Activated T-cell treated with anti-CD3 and anti-CD28 coated beads, Interleukin-2, amount 50 U/mL, for 4 hours (primary cell): ENCODE data around the gene CSHL1. TPM values are rescaled to one million over a fixed set of nuclear protein-coding genes. Genes with fewer than 3 reads are reported as not detected.
A peak's percentile ranks its signal among the peaks of the same experiment; 100 is the strongest.

Experiments used
- ATAC-seq, 2 donors: fragments of 200-7000 bp; cut with Tn5 transposase; one replicate each; pipeline ENCODE4 v1.10.0; 2021
- DNase-seq: peaks from one replicate; pipeline ENCODE4 v3.0.0-alpha.2; 2020
- H3K27me3 Mint-ChIP-seq: one replicate; pipeline ENCODE4 v1.8.0; 2021; ENCODE audit warnings: low read depth, mixed read lengths
- H3K36me3 Mint-ChIP-seq: one replicate; pipeline ENCODE4 v1.8.0; 2022; ENCODE audit warnings: mixed read lengths; ENCODE audit not compliant: insufficient read depth
- H3K4me1 Mint-ChIP-seq: one replicate; pipeline ENCODE4 v1.8.0; 2021; ENCODE audit warnings: low read depth, mixed read lengths
- H3K4me3 Mint-ChIP-seq: one replicate; pipeline ENCODE4 v1.8.0; 2021; ENCODE audit warnings: mild to moderate bottlenecking, moderate library complexity, mixed read lengths
- H3K9me3 Mint-ChIP-seq: one replicate; pipeline ENCODE4 v1.8.0; 2021; ENCODE audit warnings: mixed read lengths
- total RNA-seq, 3 donors: library from RNA; stranded (reverse); gene quantifications; one replicate each; pipeline ENCODE4 v1.2.1, GENCODE V29; 2021

CSHL1 gene
- not detected for total RNA-seq

GRCh38 chr17:63911041-63911635, at the start of gene CSHL1:
TSS of gene CSHL1 (minus strand) at chr17:63911258. CDS start at chr17:63911196, 62 bp downstream.
- no peaks in the 10 kb centered on the region for H3K27me3 Mint-ChIP-seq
- no peaks in the 10 kb centered on the region for H3K36me3 Mint-ChIP-seq
- no peaks in the 10 kb centered on the region for H3K9me3 Mint-ChIP-seq
- no peak within 1 kb of the TSS for H3K4me3 Mint-ChIP-seq
- DNase-seq (no peak), ATAC-seq (no peak)
- peaks cover 2% of the 10 kb centered on the region for H3K4me1 Mint-ChIP-seq

GRCh38 chr17:63960430-63960829, 49.4 kb upstream of the CSHL1 start:
- Mint-ChIP-seq H3K36me3 (no peaks in the 10 kb centered on the region), H3K4me3 (no peak overlapping the region), H3K4me1 (peaks cover 3% of the 10 kb centered on the region), H3K27me3 (no peaks in the 10 kb centered on the region), H3K9me3 (no peaks in the 10 kb centered on the region)
- ATAC-seq (no peak), DNase-seq (no peak)

GRCh38 chr17:63960006-63960405, 48.9 kb upstream of the CSHL1 start:
- peaks cover 5% of the 10 kb centered on the region for H3K4me1 Mint-ChIP-seq
- no peak overlapping the region for H3K4me3 Mint-ChIP-seq
- H3K36me3 Mint-ChIP-seq: no peaks in the 10 kb centered on the region
- ATAC-seq (no peak), DNase-seq (no peak)
- H3K27me3 Mint-ChIP-seq: no peaks in the 10 kb centered on the region
- H3K9me3 Mint-ChIP-seq: no peaks in the 10 kb centered on the region

- H3K27me3 Mint-ChIP-seq: no peaks in the 10 kb centered on the region
- H3K4me1 Mint-ChIP-seq: peaks cover 21% of the 10 kb centered on the region
- H3K36me3 Mint-ChIP-seq: no peaks in the 10 kb centered on the region
- DNase-seq (no peak), ATAC-seq (no peak)
- no peak overlapping the region for H3K4me3 Mint-ChIP-seq
- H3K9me3 Mint-ChIP-seq: no peaks in the 10 kb centered on the region
Measured at GRCh38 chr17:63956296-63956920, 45.4 kb upstream of the CSHL1 start.

GRCh38 chr17:63955791-63956190, 44.7 kb upstream of the CSHL1 start:
- no peaks in the 10 kb centered on the region for H3K27me3 Mint-ChIP-seq
- no peak for ATAC-seq
- H3K4me1 Mint-ChIP-seq: peaks cover 20% of the 10 kb centered on the region
- H3K36me3 Mint-ChIP-seq: no peaks in the 10 kb centered on the region
- no peak overlapping the region for H3K4me3 Mint-ChIP-seq
- H3K9me3 Mint-ChIP-seq: no peaks in the 10 kb centered on the region
- DNase-seq: no peak

GRCh38 chr17:63955232-63955631, 44.2 kb upstream of the CSHL1 start:
- DNase-seq (no peak), ATAC-seq (no peak)
- Mint-ChIP-seq H3K4me3 (no peak overlapping the region), H3K27me3 (no peaks in the 10 kb centered on the region), H3K36me3 (no peaks in the 10 kb centered on the region), H3K4me1 (peaks cover 20% of the 10 kb centered on the region), H3K9me3 (no peaks in the 10 kb centered on the region)

- no peaks in the 10 kb centered on the region for H3K27me3 Mint-ChIP-seq
- H3K36me3 Mint-ChIP-seq: no peaks in the 10 kb centered on the region
- ATAC-seq (peak; percentile 69 to 75), DNase-seq (no peak)
- H3K4me3 Mint-ChIP-seq: no peak overlapping the region
- no peaks in the 10 kb centered on the region for H3K9me3 Mint-ChIP-seq
- H3K4me1 Mint-ChIP-seq: peaks cover 20% of the 10 kb centered on the region
Measured at GRCh38 chr17:63954402-63955063, 43.5 kb upstream of the CSHL1 start.

- no peak overlapping the region for H3K4me3 Mint-ChIP-seq
- H3K27me3 Mint-ChIP-seq: no peaks in the 10 kb centered on the region
- no peak for DNase-seq
Measured at GRCh38 chr17:63950940-63951907, 40.2 kb upstream of the CSHL1 start.

GRCh38 chr17:63949576-63950250, 38.7 kb upstream of the CSHL1 start:
- H3K27me3 Mint-ChIP-seq: no peaks in the 10 kb centered on the region
- DNase-seq (no peak), ATAC-seq (no peak)
- H3K4me1 Mint-ChIP-seq: peaks cover 27% of the 10 kb centered on the region
- H3K4me3 Mint-ChIP-seq: peak overlapping the region; percentile 9
- no peaks in the 10 kb centered on the region for H3K36me3 Mint-ChIP-seq
- no peaks in the 10 kb centered on the region for H3K9me3 Mint-ChIP-seq

More at GRCh38 chr17:63950940-63951907, 40.2 kb upstream of the CSHL1 start:
- peaks cover 25% of the 10 kb centered on the region for H3K4me1 Mint-ChIP-seq
- no peaks in the 10 kb centered on the region for H3K36me3 Mint-ChIP-seq
- H3K9me3 Mint-ChIP-seq: no peaks in the 10 kb centered on the region
- no peak for ATAC-seq

- no peaks in the 10 kb centered on the region for H3K27me3 Mint-ChIP-seq
Measured at GRCh38 chr17:63948521-63948920, 37.5 kb upstream of the CSHL1 start.

GRCh38 chr17:63947711-63948330, 36.8 kb upstream of the CSHL1 start:
- Mint-ChIP-seq H3K36me3 (no peaks in the 10 kb centered on the region), H3K9me3 (no peaks in the 10 kb centered on the region), H3K4me1 (peaks cover 17% of the 10 kb centered on the region), H3K27me3 (no peaks in the 10 kb centered on the region), H3K4me3 (no peak overlapping the region)
- no peak for DNase-seq
- no peak for ATAC-seq

More at GRCh38 chr17:63948521-63948920, 37.5 kb upstream of the CSHL1 start:
- ATAC-seq (no peak), DNase-seq (no peak)
- no peaks in the 10 kb centered on the region for H3K36me3 Mint-ChIP-seq
- no peak overlapping the region for H3K4me3 Mint-ChIP-seq
- no peaks in the 10 kb centered on the region for H3K9me3 Mint-ChIP-seq
- peaks cover 17% of the 10 kb centered on the region for H3K4me1 Mint-ChIP-seq

- Mint-ChIP-seq H3K36me3 (no peaks in the 10 kb centered on the region), H3K9me3 (no peaks in the 10 kb centered on the region), H3K4me3 (peak overlapping the region; percentile 66), H3K4me1 (peaks cover 13% of the 10 kb centered on the region), H3K27me3 (no peaks in the 10 kb centered on the region)
- peak; percentile 50 for DNase-seq
- ATAC-seq: peak; percentile 88 to 90
Measured at GRCh38 chr17:63946440-63947363, 35.6 kb upstream of the CSHL1 start.
